ENCODE data around the gene EMX1. TPM values are rescaled to one million over a fixed set of nuclear protein-coding genes. Genes with fewer than 3 reads are reported as not detected.
A peak's percentile ranks its signal among the peaks of the same experiment; 100 is the strongest.

EMX1 gene
- total and polyA plus RNA-seq, 2 of the 13 experiments (the other 11 are each of a cell fraction or from before 2014, with no cell fraction given), result 0.62 to 4.9 TPM

GRCh38 chr2:72893594-72894319 is 23.6 kb upstream of the EMX1 start (continued):
- TF ChIP-seq ZBTB39 (CRISPR knock-in tag; IDR thresholded peaks at IDR 0.05) (no peak), ZNF687 (CRISPR knock-in tag; IDR thresholded peaks at IDR 0.05) (peak; percentile 38; the same call in 1 of the 2 replicates), SALL1 (CRISPR knock-in tag; IDR thresholded peaks at IDR 0.05) (no peak; the same call in 1 of the 2 replicates), MTF2 (CRISPR knock-in tag; IDR thresholded peaks at IDR 0.05; ENCODE audit: borderline replicate concordance) (no peak), GMEB2 (CRISPR knock-in tag; IDR thresholded peaks at IDR 0.05; ENCODE audit: low read depth) (no peak), ZNF280B (CRISPR knock-in tag; IDR thresholded peaks at IDR 0.05; ENCODE audit: borderline replicate concordance) (no peak), EP300 (IDR thresholded peaks at IDR 0.05; ENCODE audit: low read depth in 2 of 2, low read length in 2 of 2) (no peak), EP300 (CRISPR knock-in tag; IDR thresholded peaks at IDR 0.05; ENCODE audit: borderline replicate concordance) (no peak), ZFP36L1 (CRISPR knock-in tag; IDR thresholded peaks at IDR 0.05) (0 out of 2 replicates have a peak, but pooled peaks have one; percentile 46), PRDM4 (CRISPR knock-in tag; IDR thresholded peaks at IDR 0.05; ENCODE audit: borderline replicate concordance) (no peak), FOXP1 (IDR thresholded peaks at IDR 0.05) (no peak), FOXP1 (CRISPR knock-in tag; IDR thresholded peaks at IDR 0.05) (no peak), ZNF350 (CRISPR knock-in tag; IDR thresholded peaks at IDR 0.05; ENCODE audit: borderline replicate concordance, low read depth) (peak; percentile 45; the same call in 1 of the 2 replicates), ZNF777 (CRISPR knock-in tag; IDR thresholded peaks at IDR 0.05) (peak; percentile 72), ERF (CRISPR knock-in tag; IDR thresholded peaks at IDR 0.05) (no peak), ZNF30 (CRISPR knock-in tag; IDR thresholded peaks at IDR 0.05) (0 out of 2 replicates have a peak, but pooled peaks have one; percentile 23), CREM (IDR thresholded peaks at IDR 0.05) (no peak), CREM (CRISPR knock-in tag; IDR thresholded peaks at IDR 0.05) (no peak)

Data from HepG2 (cell line).